Activated T-cell treated with anti-CD3 and anti-CD28 coated beads, Interleukin-2, amount 50 U/mL, for 1 hour (primary cell): ENCODE data around the gene LITAF.
A peak's percentile ranks its signal among the peaks of the same experiment; 100 is the strongest.
"Not testable (repeated sequence)": the region's sequence is repeated elsewhere in the genome, so short reads cannot be mapped to it uniquely, and the experiment has no call there.

Experiments used
- DNase-seq: peaks from one replicate; pipeline ENCODE4 v3.0.0-alpha.2; 2020

Gene LITAF

GRCh38 chr16:11597235-11598095, 10.7 kb upstream of the LITAF start:
- no peak for DNase-seq

DNA sequence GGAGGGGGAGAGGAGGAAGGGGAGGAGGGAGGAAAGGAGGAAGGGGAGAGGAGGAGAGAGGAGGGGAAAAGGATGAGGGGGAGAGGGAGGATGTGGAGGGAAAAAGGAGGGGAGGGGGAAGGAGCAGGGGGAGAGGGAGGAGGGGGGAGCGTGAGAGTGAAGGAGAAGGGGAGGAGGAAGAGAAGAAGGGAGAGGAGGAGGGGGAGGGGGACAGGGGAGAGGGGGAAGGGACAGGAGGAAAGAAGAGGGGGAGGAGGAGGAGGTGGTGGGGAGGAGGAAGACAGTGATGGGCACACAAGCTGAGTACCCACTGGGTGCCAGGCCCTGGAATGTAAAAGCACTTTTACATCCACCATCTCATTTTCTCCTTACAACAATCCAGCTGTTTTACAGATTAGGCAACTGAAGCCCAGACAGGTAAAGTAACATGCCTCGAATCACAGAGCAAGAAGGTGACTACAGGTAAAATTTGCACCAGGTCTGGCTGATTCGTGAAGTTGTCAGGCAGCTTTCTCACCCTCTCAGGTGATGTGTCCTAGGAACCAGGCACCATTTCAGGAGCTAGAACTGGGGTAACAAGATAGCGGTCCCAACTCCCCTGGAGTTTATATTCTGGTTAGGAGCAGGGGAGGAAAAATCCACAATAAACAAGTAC, 10.0 kb upstream of the LITAF start:
- DNase-seq: no peak

- DNase-seq: no peak
These were observed 6.9 kb upstream of the LITAF start for GRCh38 chr16:11593581-11593980.

GRCh38 chr16:11593076-11593475, 6.4 kb upstream of the LITAF start:
- DNase-seq: not testable (repeated sequence)

DNA sequence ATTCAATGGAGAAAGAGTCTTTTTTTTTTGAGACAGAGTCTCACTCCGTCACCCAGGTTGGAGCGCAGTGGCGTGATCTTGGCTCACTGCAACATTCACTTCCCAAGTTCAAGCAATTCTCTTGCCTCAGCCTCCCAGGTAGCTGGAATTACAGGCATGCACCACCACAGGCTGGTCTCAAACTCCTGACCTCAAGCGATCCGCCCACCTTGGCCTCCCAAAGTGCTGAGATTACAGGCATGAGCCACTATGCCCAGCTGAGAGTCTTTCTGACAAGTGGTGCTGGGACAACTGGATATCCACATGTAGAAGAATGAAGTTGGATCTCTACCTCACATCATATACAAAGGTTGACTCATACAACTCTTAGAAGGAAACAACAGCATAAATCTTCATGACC, 4.9 kb upstream of the LITAF start:
- DNase-seq: peak; percentile 4

DNA sequence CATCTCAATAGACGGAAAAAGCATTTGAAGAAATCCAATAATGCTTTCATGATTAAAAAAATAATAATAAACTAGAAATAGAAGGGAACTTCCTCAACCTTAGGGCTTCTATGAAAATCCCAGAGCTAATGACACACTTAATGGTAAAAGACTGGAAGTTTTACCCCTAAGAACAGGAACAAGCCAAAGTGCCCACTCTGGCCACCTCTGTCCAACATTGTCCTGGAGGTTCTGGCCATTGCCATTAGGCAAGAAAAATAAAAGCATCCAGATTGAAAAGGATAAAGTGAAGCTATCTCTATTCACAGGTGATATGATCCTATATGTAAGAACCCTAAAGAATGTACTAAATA, 2.5 kb upstream of the LITAF start:
- no peak for DNase-seq

DNA sequence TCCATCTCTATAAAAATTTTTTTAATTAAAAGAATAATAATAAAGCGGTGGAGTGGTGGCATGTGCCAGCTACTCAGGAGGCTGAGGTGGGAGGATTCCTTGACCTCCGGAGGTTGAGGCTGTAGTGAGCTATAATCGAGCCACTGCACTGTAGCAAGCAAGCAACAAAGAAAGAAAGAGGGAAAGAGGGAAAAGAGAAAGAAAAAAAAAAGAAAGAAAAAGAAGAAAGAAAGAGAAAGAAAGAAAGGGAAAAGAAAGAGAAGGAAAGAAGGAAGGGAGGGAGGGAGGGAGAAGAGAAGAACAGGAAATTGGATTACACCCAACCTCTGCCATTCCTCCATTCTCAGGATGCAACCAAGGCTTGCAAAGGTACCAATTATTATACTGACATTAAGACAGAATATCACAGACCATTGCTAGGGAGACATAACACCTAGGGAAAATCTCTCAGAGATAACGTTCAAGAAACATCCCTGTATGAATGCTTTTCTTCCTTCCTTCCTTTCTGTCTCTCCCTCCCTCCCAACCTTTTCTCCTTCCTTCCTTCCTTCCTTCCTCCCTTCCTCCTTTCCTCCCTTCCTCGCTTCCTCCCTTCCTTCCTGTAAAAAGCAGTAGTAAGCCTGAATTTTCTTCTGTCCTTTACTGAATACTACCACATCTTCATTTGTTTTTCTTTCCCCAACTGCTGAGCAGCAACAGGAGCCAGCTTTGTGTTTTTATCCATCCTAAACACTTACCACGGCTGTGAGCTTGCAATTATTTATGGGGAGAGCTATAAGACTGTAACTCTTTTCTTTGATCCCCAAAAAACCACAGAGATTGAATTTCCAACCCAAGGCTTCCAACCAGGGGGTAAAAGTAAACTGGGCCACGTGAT, 1.8 kb upstream of the LITAF start:
- no peak for DNase-seq

DNA sequence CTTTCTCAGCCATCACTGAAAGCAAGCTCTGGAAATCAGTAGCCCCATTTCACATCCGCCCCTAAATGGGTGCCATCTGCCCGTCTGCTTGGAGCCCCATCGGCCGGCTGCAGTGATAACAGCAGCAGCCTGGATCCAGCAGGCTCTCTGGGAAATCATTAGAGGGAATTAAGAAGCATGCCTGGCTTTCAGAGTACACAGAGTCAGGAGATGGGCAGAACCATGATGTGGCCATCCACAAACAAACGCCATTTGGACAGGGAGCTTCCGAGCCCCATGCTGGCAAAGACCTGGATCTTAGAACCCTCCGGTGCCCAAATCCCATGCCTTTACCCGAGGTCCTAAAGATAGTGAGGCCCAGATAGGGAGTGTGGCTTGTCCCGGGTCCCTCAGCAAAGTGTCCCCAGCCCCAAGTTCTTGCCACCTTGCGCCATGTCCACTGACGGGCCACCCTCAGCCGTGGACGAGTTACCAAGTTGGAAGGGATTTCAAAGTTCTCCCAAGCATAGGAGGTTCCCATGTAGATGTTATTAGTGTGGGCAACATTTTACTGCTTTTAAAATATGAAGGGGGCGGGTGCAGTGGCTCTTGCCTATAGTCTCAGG, 1.0 kb upstream of the LITAF start:
- DNase-seq: no peak

GRCh38 chr16:11586378-11586855, 302 bp downstream of the LITAF start:
- no peak for DNase-seq

DNA sequence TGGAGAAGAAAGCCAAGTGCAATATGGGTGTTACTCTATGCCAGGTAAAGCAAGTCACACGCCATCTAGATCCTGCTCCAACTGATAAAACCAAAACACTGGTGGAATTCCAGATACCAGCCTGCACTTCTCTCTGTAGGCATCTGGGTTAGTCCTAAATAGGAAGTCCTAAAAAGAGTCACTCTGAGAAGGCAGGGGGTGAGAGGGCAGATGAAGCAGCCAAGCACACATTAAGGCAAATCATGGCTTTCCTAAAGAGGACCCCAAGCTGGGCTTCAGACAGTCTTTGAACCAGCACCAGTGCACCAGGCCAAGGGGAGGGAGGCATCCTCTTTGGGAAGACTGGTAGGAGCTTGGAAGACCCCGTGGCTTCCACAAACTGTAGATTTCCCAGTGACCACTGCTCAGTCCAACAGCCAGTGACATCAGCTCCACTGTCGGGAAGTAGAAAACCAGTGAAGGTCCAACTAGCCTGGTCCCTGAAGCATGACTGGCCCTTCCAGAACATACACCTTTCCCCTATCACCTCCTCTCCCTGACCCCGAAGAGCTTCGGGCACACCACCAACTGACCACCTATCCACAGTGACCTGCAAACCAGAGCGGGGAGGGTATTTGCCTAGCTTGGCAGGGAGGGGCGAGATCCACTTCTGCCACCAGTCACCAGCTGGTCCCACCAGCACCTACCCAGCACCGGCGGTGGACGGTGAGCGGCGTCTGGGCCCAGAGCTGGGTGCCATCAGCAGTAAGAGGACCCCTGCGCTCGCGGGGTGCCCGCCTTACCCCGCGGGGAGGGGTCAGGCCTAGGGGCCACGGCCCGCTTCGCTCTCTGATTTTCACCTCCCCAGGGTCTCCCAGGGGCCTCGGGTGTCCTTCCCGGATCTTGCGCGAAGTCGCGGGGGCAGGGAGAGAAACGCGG, 1.0 kb downstream of the LITAF start:
- peak; percentile 48 for DNase-seq

- no peak for DNase-seq
These were observed 2.7 kb downstream of the LITAF start for GRCh38 chr16:11583889-11584565.

DNA sequence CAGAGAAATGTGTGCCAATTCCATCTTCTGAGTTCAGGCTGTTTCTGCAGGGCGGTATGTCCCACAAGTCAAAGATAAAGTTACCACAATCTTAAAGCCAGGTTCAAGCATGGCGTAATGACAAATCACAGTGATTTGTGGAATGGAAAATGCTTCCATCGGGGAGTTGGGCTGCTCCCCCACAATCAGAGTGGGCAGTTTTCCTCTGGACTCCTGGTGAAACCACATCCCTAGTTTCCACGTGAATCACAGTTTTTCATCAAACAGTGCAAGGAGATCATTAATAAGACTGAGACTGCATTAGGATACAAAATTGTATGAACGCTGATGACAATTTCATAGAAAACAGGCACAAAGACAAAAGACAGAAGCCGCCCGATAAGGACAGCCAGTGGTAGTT, 3.6 kb downstream of the LITAF start:
- no peak for DNase-seq

DNA sequence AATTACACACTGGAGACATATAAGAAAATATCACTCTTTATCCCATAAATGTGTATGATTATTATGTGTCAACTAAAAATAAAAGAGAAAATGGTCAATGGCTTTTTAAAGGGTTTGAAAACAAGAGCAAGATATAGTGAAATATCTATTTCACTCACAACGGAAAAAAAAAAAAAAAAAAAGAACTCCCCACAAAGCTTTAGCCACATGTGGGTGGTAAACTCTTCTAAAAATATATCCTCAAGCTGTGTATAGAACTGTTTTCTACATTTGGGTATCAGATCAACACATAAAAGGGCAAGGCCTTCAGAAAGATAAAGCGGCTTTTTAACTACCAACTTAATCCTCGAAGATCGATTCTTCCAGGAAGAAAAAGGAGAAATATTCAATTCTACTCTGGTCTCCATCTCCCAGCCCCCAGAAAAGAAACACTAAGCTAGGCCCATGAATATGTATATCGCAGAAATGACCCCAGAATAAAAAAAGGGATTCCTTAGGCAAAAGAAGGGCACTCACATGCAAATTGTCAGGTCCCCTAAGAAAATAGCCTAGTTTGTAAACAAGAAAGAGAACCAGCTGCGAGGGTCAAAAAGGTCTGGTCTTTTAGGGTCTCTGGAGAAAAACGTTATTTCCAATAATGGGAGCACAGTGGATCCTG, 4.4 kb downstream of the LITAF start:
- DNase-seq: no peak

DNA sequence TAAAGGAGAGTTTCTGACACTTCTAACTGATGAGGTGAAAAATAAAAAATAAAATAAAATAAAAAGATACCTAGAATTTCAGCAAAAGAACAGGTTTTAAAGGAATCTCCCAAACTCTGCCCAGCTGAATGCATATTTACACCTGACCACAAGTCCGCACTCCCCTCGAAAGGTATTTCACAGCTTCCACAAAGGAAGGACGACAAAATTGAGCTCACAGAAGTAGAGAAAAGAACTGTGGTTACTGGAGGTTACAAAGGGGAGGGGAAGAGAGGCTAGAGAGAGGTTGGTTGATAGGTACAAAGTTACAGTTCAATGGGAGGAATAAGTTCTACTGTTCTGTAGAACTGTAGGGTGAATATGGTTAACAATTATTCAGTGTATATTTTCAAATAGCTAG, 5.0 kb downstream of the LITAF start:
- no peak for DNase-seq

- no peak for DNase-seq
These were observed 6.2 kb downstream of the LITAF start for GRCh38 chr16:11580451-11581086.

GRCh38 chr16:11577290-11577660, 9.4 kb downstream of the LITAF start:
- not testable (repeated sequence) for DNase-seq

DNA sequence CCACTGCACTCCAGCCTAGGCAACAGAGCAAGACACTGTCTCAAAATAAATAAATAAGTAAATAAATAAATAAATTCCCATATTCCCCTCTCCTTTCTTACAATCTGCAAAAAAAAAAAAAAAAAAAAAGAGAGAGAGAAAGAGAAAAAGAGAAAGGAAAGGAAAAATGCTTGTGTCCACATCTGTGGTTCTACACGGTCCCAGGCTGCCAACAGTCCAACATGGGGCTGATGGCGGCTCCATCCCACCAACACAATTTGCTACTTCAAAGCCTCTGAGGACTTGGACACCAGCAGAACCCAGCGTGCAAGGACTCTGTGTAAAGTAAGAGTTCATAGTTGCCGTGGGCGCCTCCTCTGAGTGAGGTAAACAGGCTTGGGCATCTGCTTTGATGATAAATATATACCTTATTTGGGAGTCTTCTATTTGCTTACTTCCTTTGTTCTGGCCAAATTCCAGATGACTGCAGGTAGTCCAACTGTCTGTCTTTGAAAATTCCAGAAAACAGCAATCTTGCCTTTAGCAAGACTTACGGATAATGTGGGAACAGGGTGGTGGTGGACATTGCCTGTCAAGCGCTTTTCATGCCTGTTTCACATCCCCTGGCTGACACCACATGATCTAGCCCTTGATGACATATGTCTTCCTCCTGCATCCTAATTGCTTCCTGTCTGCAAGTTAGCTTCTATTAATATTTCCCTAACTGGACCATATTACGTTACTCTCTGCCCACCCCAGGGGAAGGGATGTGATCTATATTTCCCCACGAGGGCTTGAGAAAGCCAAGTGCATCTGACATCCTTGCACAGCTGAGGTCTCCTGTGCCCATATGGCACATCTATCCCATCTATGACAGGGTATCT, 10.1 kb downstream of the LITAF start:
- no peak for DNase-seq

DNA sequence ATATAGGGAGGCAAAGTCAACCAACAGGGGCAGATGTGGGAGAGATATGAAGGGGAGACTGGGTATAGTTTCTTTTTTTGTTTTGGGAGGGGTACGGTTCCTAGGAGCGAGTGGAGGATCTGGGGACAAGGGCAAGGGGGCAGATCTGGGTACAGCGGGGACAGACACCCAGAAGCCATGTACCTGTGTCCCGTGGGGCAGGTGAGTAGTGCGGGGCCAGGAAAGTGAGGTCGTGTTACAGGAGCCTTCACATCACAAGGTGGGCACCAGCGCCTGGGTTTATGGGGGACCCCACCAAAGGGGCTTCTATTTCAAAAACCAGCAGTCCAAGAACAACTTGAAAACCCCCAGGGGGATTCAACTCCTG, 11.5 kb downstream of the LITAF start:
- no peak for DNase-seq

- peak; percentile 65 for DNase-seq
These were observed 14.3 kb downstream of the LITAF start for GRCh38 chr16:11572301-11572995.
